Upper lobe of right lung (tissue), 1 donor: ENCODE measurements around the gene GPATCH2L. TPM values are rescaled to one million over a fixed set of nuclear protein-coding genes. Genes with fewer than 3 reads are reported as not detected.

Experiments used
- ATAC-seq: fragments of 200-7000 bp; cut with Tn5 transposase; one replicate; pipeline ENCODE4 v1.9.1; 2020; ENCODE audit warnings: mild to moderate bottlenecking, moderate library complexity
- DNase-seq: peaks from one replicate; pipeline ENCODE4 v3.0.0-alpha.2; 2020
- H3K27ac ChIP-seq: fragments of 200-600 bp; one replicate; pipeline ENCODE4 v1.8.0; 2022
- H3K27me3 ChIP-seq: fragments of 200-600 bp; one replicate; pipeline ENCODE4 v1.8.0; 2022; ENCODE audit warnings: mild to moderate bottlenecking
- H3K36me3 ChIP-seq: fragments of 200-600 bp; one replicate; pipeline ENCODE4 v1.8.0; 2022
- H3K4me1 ChIP-seq: fragments of 200-600 bp; one replicate; pipeline ENCODE4 v1.8.0; 2022
- H3K4me3 ChIP-seq: fragments of 200-600 bp; one replicate; pipeline ENCODE4 v1.8.0; 2022; ENCODE audit warnings: mild to moderate bottlenecking
- H3K9me3 ChIP-seq: fragments of 200-600 bp; one replicate; pipeline ENCODE4 v1.8.0; 2022
- CTCF ChIP-seq: fragments of 200-600 bp; IDR thresholded peaks from one replicate; pipeline ENCODE4 v1.8.0; 2022; ENCODE audit warnings: antibody characterized with exemption
- intact Hi-C: fragments of 100-400 bp; cut with DNase I; formaldehyde crosslinking; loops from one replicate; pipeline ENCODE4 v1.11.0; 2022
- total RNA-seq: library from RNA; stranded (reverse); fragmentation: NEBNext Ultra II Directional; extraction: Animal tissue kit (Norgen Biotek cat#: 25700); gene quantifications from one replicate; pipeline ENCODE4 v1.2.1, GENCODE V29; 2021
- donor health status: DM: no; HTN: yes; CAD: no; lungs with severe emphysema.

The GPATCH2L gene
- total RNA-seq, 1 donor from 2014 or later: 46.5 TPM

DNA sequence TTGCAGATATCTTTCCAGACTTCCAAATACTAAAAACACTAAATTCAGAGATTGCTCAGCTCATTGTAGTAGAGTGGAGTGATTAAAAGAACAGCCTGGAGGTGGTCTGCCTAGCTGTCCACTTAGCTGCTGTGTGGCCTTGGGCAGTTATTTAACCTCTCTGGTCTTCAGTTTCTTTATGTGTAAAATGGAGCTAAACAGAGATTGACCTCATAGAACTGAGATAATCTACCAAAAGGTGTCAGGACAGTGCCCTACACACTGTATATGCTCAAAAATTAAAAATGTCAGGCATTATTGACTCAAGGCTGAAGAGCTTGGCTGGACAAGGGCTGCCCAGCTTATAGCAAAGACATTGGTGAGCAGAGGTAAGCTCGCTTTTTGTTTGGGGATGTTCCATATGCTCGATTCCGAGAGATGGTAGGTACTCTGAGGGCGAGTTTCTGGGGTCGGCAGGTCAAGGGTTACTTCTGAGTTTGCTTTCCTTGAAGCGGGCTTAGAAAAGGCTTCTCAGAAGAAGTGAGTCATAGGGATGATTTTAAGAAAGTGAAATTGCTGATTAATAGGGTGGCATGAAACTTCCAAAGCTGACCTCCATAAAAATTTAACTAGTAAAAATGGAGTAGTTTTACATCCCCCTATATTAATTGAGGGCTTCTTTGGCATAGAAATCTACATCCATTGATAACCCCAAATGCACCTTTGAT, 107.5 kb downstream of the GPATCH2L start:
- Histone ChIP-seq H3K4me3 (no peak overlapping the region), H3K4me1 (no peaks in the 10 kb centered on the region), H3K36me3 (no peaks in the 10 kb centered on the region), H3K27me3 (no peaks in the 10 kb centered on the region), H3K9me3 (no peaks in the 10 kb centered on the region), H3K27ac (no peak overlapping the region)
- no peak for DNase-seq
- TF ChIP-seq CTCF: no peak
- intact Hi-C loops: no loop called here
- ATAC-seq: no peak

DNA sequence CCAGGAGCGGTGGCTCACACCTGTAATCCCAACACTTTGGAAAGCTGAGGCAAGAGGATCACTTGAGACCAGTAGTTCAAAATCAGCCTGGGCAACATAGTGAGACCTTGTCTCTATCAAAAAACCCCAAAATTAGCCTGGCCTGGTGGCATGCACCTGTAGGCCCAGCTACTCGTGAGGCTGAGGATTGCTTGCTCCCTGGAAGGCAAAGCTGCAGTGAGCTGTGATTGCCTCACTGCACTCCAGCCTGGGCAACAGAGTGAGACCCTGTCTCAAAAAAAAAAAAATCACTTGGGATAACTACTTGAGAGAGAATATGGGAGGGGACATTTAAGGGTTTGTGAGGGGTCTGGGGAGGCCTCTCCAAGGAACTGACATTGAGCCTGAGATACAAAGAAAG, 109.0 kb downstream of the GPATCH2L start:
- intact Hi-C loops: no loop called here
- no peaks in the 10 kb centered on the region for H3K36me3 ChIP-seq
- TF ChIP-seq CTCF: no peak
- no peak overlapping the region for H3K4me3 ChIP-seq
- H3K27ac ChIP-seq: no peak overlapping the region
- no peaks in the 10 kb centered on the region for H3K27me3 ChIP-seq
- DNase-seq (no peak), ATAC-seq (no peak)
- H3K4me1 ChIP-seq: no peaks in the 10 kb centered on the region
- no peaks in the 10 kb centered on the region for H3K9me3 ChIP-seq

DNA sequence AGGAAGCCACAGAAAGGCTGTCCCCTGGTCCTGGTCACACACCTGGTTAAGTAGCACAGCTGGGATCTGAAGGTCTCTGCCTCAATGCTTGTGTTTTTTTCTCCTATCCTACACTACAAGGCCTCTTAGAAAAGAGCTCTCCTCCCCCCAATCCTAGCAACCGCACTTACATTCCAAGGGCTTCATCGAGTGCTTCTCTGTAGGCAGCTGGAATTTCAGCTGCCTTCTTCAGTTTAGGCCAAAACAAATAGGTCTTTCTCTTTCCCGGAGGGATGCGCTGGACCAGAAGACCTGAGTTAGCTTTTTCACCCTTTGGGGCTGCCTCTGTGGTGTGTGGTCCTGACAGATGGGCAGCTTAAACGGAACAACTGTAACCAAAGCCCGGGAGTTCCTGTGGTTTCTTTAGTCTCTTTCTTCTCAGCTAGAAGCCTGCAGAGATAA, 109.7 kb downstream of the GPATCH2L start:
- no peak for DNase-seq
- no peaks in the 10 kb centered on the region for H3K9me3 ChIP-seq
- H3K36me3 ChIP-seq: no peaks in the 10 kb centered on the region
- intact Hi-C loops: no loop called here
- H3K4me3 ChIP-seq: no peak overlapping the region
- no peak for TF ChIP-seq CTCF
- no peaks in the 10 kb centered on the region for H3K4me1 ChIP-seq
- ATAC-seq: peak; percentile 59
- no peaks in the 10 kb centered on the region for H3K27me3 ChIP-seq
- no peak overlapping the region for H3K27ac ChIP-seq

- no peak overlapping the region for H3K27ac ChIP-seq
Observed at GRCh38 chr14:76262641-76263040, 110.9 kb downstream of the GPATCH2L start.

More at GRCh38 chr14:76262641-76263040, 110.9 kb downstream of the GPATCH2L start:
- DNase-seq: no peak
- H3K9me3 ChIP-seq: no peaks in the 10 kb centered on the region
- H3K4me3 ChIP-seq: no peak overlapping the region
- intact Hi-C loops: no loop called here
- TF ChIP-seq CTCF: no peak
- H3K27me3 ChIP-seq: no peaks in the 10 kb centered on the region
- H3K36me3 ChIP-seq: no peaks in the 10 kb centered on the region
- no peak for ATAC-seq
- peaks cover 3% of the 10 kb centered on the region for H3K4me1 ChIP-seq

Other genes starting within 250 kb of the GPATCH2L start
- gene TGFB3, start 169.9 kb upstream of the GPATCH2L start, total RNA-seq: 25.4 TPM
- 24.8 TPM for gene IFT43, start 166.2 kb upstream of the GPATCH2L start, total RNA-seq
- gene ESRRB, start 224.2 kb downstream of the GPATCH2L start, total RNA-seq: not detected